GM23338 (cell line): Measurements from ENCODE around the gene CPXM2. TPM values are rescaled to one million over a fixed set of nuclear protein-coding genes. Genes with fewer than 3 reads are reported as not detected.

Source experiments
- ATAC-seq: fragments of 200-7000 bp; cut with Tn5 transposase; 3 replicates; pipeline ENCODE4 v1.9.1; 2020
- DNase-seq: peaks from one replicate; pipeline ENCODE4 v3.0.0-alpha.2; 2015; ENCODE audit warnings: low spot score
- H2AFZ ChIP-seq: fragments of 200-600 bp; sonication (generic); 2 replicates; pipeline ENCODE4 v1.8.0; 2016; ENCODE audit warnings: antibody characterized with exemption, mild to moderate bottlenecking, moderate library complexity
- H3F3A ChIP-seq: fragments of 200-600 bp; sonication (generic); replicated peaks from 2 replicates; pipeline ENCODE4 v1.8.0; 2017; ENCODE audit warnings: antibody characterized with exemption, mixed run types, low read depth
- H3K27ac ChIP-seq: fragments of 200-600 bp; sonication (generic); 2 replicates; pipeline ENCODE4 v1.6.1; 2016; ENCODE audit warnings: low read depth
- H3K27me3 ChIP-seq: fragments of 200-600 bp; sonication (generic); 2 replicates; pipeline ENCODE4 v1.8.0; 2016; ENCODE audit warnings: mild to moderate bottlenecking, mixed run types, moderate library complexity; ENCODE audit not compliant: insufficient read depth
- H3K36me3 ChIP-seq: fragments of 200-600 bp; sonication (generic); 2 replicates; pipeline ENCODE4 v1.8.0; 2016; ENCODE audit warnings: mild to moderate bottlenecking; ENCODE audit not compliant: insufficient read depth
- H3K4me1 ChIP-seq: fragments of 200-600 bp; sonication (generic); 2 replicates; pipeline ENCODE4 v1.8.0; 2016; ENCODE audit warnings: mild to moderate bottlenecking, moderate library complexity; ENCODE audit not compliant: insufficient read depth
- H3K4me2 ChIP-seq: fragments of 200-600 bp; sonication (generic); 2 replicates; pipeline ENCODE4 v1.7.1; 2017; ENCODE audit warnings: mixed run types
- H3K4me3 ChIP-seq: fragments of 200-600 bp; sonication (generic); 2 replicates; pipeline ENCODE4 v1.6.1; 2016; ENCODE audit warnings: mixed run types
- H3K79me2 ChIP-seq: fragments of 200-600 bp; sonication (generic); replicated peaks from 2 replicates; pipeline ENCODE4 v1.8.0; 2017; ENCODE audit warnings: mild to moderate bottlenecking; ENCODE audit not compliant: insufficient read depth
- H3K9me2 ChIP-seq: fragments of 200-600 bp; sonication (generic); 2 replicates; pipeline ENCODE4 v1.8.0; 2017; ENCODE audit not compliant: insufficient read depth
- H4K20me1 ChIP-seq: fragments of 200-600 bp; sonication (generic); replicated peaks from 2 replicates; pipeline ENCODE4 v1.8.0; 2017; ENCODE audit warnings: mild to moderate bottlenecking; ENCODE audit not compliant: insufficient read depth
- H3K27ac Mint-ChIP-seq: 2 replicates; pipeline ENCODE4 v1.8.0; 2020; ENCODE audit warnings: inconsistent platforms, mild to moderate bottlenecking, moderate library complexity, mixed read lengths
- H3K27me3 Mint-ChIP-seq: 3 replicates; pipeline ENCODE4 v1.8.0; 2022; ENCODE audit warnings: low read depth, mild to moderate bottlenecking, moderate library complexity, mixed read lengths, inconsistent platforms; ENCODE audit not compliant: insufficient read depth, poor library complexity
- H3K36me3 Mint-ChIP-seq: 3 replicates; pipeline ENCODE4 v1.8.0; 2021; ENCODE audit warnings: low read depth, mild to moderate bottlenecking, inconsistent platforms, moderate library complexity, mixed read lengths
- H3K4me1 Mint-ChIP-seq: 3 replicates; pipeline ENCODE4 v1.8.0; 2020; ENCODE audit warnings: mild to moderate bottlenecking, inconsistent platforms, mixed read lengths
- H3K4me3 Mint-ChIP-seq: 3 replicates; pipeline ENCODE4 v1.8.0; 2021; ENCODE audit warnings: moderate library complexity, mild to moderate bottlenecking, inconsistent platforms, mixed read lengths
- H3K9me3 Mint-ChIP-seq: 3 replicates; pipeline ENCODE4 v1.8.0; 2020; ENCODE audit warnings: moderate library complexity, mild to moderate bottlenecking, inconsistent platforms, mixed read lengths
- CREB1 ChIP-seq: fragments of 250-450 bp; sonication (Bioruptor Pico); IDR thresholded peaks from 2 replicates; pipeline ENCODE4 v1.5.0; 2020; ENCODE audit warnings: low read depth, mild to moderate bottlenecking, moderate library complexity
- CTCF ChIP-seq, 2 experiments: fragments of 200-600 bp in 1 of 2; sonication (generic) in 1 of 2; conservative IDR thresholded peaks; 2 replicates each; pipeline versions ENCODE4 v1.5.1 to v1.6.1; 2016 to 2017; ENCODE audit warnings: antibody characterized with exemption in 2 of 2, low read depth in 2 of 2, mild to moderate bottlenecking in 2 of 2, moderate library complexity in 1 of 2
- ETS1 ChIP-seq: IDR thresholded peaks from 2 replicates; pipeline ENCODE4 v1.6.1; 2016; ENCODE audit warnings: antibody characterized with exemption
- EZH2 ChIP-seq: fragments of 200-600 bp; sonication (generic); IDR thresholded peaks from one replicate; pipeline ENCODE4 v1.8.0; 2017; ENCODE audit warnings: antibody characterized with exemption, mild to moderate bottlenecking, low read depth; ENCODE audit not compliant: unreplicated experiment
- EZH2phosphoT487 ChIP-seq: fragments of 200-600 bp; sonication (generic); IDR thresholded peaks from one replicate; pipeline ENCODE4 v1.8.1; 2018; ENCODE audit warnings: antibody characterized with exemption; ENCODE audit not compliant: unreplicated experiment
- NANOG ChIP-seq: IDR thresholded peaks from 2 replicates; pipeline ENCODE4 v1.6.1; 2016; ENCODE audit warnings: antibody characterized with exemption, borderline replicate concordance
- POLR2AphosphoS5 ChIP-seq: IDR thresholded peaks from 2 replicates; pipeline ENCODE4 v1.6.1; 2016; ENCODE audit warnings: antibody characterized with exemption, low read depth
- ZNF114 ChIP-seq: fragments of 250-450 bp; sonication (Bioruptor Pico); IDR thresholded peaks from 2 replicates; pipeline ENCODE4 v1.5.0; 2020; ENCODE audit warnings: mild to moderate bottlenecking, moderate library complexity
- ZNF462 ChIP-seq: fragments of 250-450 bp; sonication (Bioruptor Pico); IDR thresholded peaks from 2 replicates; pipeline ENCODE4 v1.5.0; 2020; ENCODE audit warnings: mild to moderate bottlenecking, moderate library complexity
- polyA plus RNA-seq: library from polyadenylated mRNA; unstranded; fragments of >200 nt; fragmentation: Nextera tagmentation; extraction: Ambion mirVana; gene quantifications from 2 replicates; pipeline ENCODE4 v1.2.1, GENCODE V29; 2016
- total RNA-seq: library from RNA; depleted of rRNA; stranded (reverse); fragments of >200 nt; shearing (Covaris generic); gene quantifications from 2 replicates; pipeline ENCODE4 v1.2.3, GENCODE V29; 2014

CPXM2 gene
- total and polyA plus RNA-seq, 2 experiments from 2014 or later, result 1.6 to 8.1 TPM

GRCh38 chr10:123766012-123766411, 125.6 kb downstream of the CPXM2 start:
- Histone ChIP-seq H3K4me3 (no peak overlapping the region), H3K9me2 (no peaks in the 10 kb centered on the region), H3F3A (no peaks in the 10 kb centered on the region), H3K79me2 (no peaks in the 10 kb centered on the region), H3K27ac (no peak overlapping the region), H2AFZ (no peak overlapping the region), H3K27me3 (no peaks in the 10 kb centered on the region), H3K36me3 (no peaks in the 10 kb centered on the region), H4K20me1 (no peaks in the 10 kb centered on the region; the same call in 1 of the 2 replicates), H3K4me1 (no peaks in the 10 kb centered on the region), H3K4me2 (no peak overlapping the region)
- H3K27ac Mint-ChIP-seq, result no peak overlapping the region
- peaks cover 5% of the 10 kb centered on the region for H3K27me3 Mint-ChIP-seq
- no peak for TF ChIP-seq EZH2phosphoT487
- no peak for TF ChIP-seq POLR2AphosphoS5
- TF ChIP-seq CREB1 (CRISPR knock-in tag), result no peak
- no peak for TF ChIP-seq EZH2
- TF ChIP-seq ETS1, result no peak
- TF ChIP-seq CTCF (conservative IDR thresholded peaks at IDR 0.05; ENCODE audit: low read depth in 2 of 2), result no peak
- TF ChIP-seq NANOG, result no peak
- TF ChIP-seq ZNF114 (CRISPR knock-in tag), result no peak
- TF ChIP-seq ZNF462 (CRISPR knock-in tag), result no peak
- no peaks in the 10 kb centered on the region for H3K36me3 Mint-ChIP-seq
- H3K9me3 Mint-ChIP-seq, result no peaks in the 10 kb centered on the region
- no peak for ATAC-seq
- H3K4me1 Mint-ChIP-seq, result peaks cover 4% of the 10 kb centered on the region; the same call in 1 of the 3 replicates
- no peak for DNase-seq
- H3K4me3 Mint-ChIP-seq, result no peak overlapping the region
